ENCODE measurements around the gene TMEM178A.
"Not testable (repeated sequence)": the region's sequence is repeated elsewhere in the genome, so short reads cannot be mapped to it uniquely, and the experiment has no call there.

TMEM178A gene

GRCh38 chr2:39665811-39666490 is at the start of gene TMEM178A:
TMEM178A (plus strand) TSS chr2:39665917; CDS start chr2:39665975, 58 bp downstream.
- DNase-seq (ENCODE audit: low read depth, low spot score), result no peak

GRCh38 chr2:39618236-39618635 is 47.5 kb upstream of the TMEM178A start:
- DNase-seq (ENCODE audit: low read depth, low spot score), result no peak

GRCh38 chr2:39618736-39619135 is 47.0 kb upstream of the TMEM178A start:
- no peak for DNase-seq (ENCODE audit: low read depth, low spot score)

GRCh38 chr2:39620067-39620466 is 45.6 kb upstream of the TMEM178A start:
- DNase-seq (ENCODE audit: low read depth, low spot score), result peak; percentile 52

GRCh38 chr2:39621596-39621995 is 44.1 kb upstream of the TMEM178A start:
- no peak for DNase-seq (ENCODE audit: low read depth, low spot score)

- DNase-seq (ENCODE audit: low read depth, low spot score), result no peak
Measured at GRCh38 chr2:39622860-39623259, 42.9 kb upstream of the TMEM178A start.

- DNase-seq (ENCODE audit: low read depth, low spot score), result no peak
Measured at GRCh38 chr2:39623917-39624316, 41.8 kb upstream of the TMEM178A start.

- no peak for DNase-seq (ENCODE audit: low read depth, low spot score)
Measured at GRCh38 chr2:39625193-39625926, 40.4 kb upstream of the TMEM178A start.

GRCh38 chr2:39625927-39626270 is 39.8 kb upstream of the TMEM178A start:
- no peak for DNase-seq (ENCODE audit: low read depth, low spot score)

- DNase-seq (ENCODE audit: low read depth, low spot score), result not testable (repeated sequence)
Measured at GRCh38 chr2:39628346-39628745, 37.4 kb upstream of the TMEM178A start.

GRCh38 chr2:39629646-39630045 is 36.1 kb upstream of the TMEM178A start:
- no peak for DNase-seq (ENCODE audit: low read depth, low spot score)

GRCh38 chr2:39631256-39631655 is 34.5 kb upstream of the TMEM178A start:
- DNase-seq (ENCODE audit: low read depth, low spot score), result no peak

- DNase-seq (ENCODE audit: low read depth, low spot score), result no peak
Measured at GRCh38 chr2:39631718-39632117, 34.0 kb upstream of the TMEM178A start.

GRCh38 chr2:39632876-39633275 is 32.8 kb upstream of the TMEM178A start:
- no peak for DNase-seq (ENCODE audit: low read depth, low spot score)

GRCh38 chr2:39636306-39636705 is 29.4 kb upstream of the TMEM178A start:
- no peak for DNase-seq (ENCODE audit: low read depth, low spot score)

- no peak for DNase-seq (ENCODE audit: low read depth, low spot score)
Measured at GRCh38 chr2:39638581-39638980, 27.1 kb upstream of the TMEM178A start.

GRCh38 chr2:39640107-39640506 is 25.6 kb upstream of the TMEM178A start:
- DNase-seq (ENCODE audit: low read depth, low spot score), result no peak

GRCh38 chr2:39640681-39641080 is 25.0 kb upstream of the TMEM178A start:
- DNase-seq (ENCODE audit: low read depth, low spot score), result no peak

- DNase-seq (ENCODE audit: low read depth, low spot score), result no peak
Measured at GRCh38 chr2:39641635-39642034, 24.1 kb upstream of the TMEM178A start.

GRCh38 chr2:39642051-39642718 is 23.5 kb upstream of the TMEM178A start:
- no peak for DNase-seq (ENCODE audit: low read depth, low spot score)

- no peak for DNase-seq (ENCODE audit: low read depth, low spot score)
Measured at GRCh38 chr2:39645826-39646225, 19.9 kb upstream of the TMEM178A start.

- DNase-seq (ENCODE audit: low read depth, low spot score), result no peak
Measured at GRCh38 chr2:39646267-39646666, 19.4 kb upstream of the TMEM178A start.
